HG03280 (cell line): ENCODE measurements around the gene REXO5.

ENCODE experiments used
- ATAC-seq: cut with Tn5 transposase; IDR thresholded peaks from one replicate; pipeline ENCODE4 v1.9.1; 2021; ENCODE audit warnings: mild to moderate bottlenecking, moderate library complexity; ENCODE audit not compliant: unreplicated experiment

The REXO5 gene

DNA sequence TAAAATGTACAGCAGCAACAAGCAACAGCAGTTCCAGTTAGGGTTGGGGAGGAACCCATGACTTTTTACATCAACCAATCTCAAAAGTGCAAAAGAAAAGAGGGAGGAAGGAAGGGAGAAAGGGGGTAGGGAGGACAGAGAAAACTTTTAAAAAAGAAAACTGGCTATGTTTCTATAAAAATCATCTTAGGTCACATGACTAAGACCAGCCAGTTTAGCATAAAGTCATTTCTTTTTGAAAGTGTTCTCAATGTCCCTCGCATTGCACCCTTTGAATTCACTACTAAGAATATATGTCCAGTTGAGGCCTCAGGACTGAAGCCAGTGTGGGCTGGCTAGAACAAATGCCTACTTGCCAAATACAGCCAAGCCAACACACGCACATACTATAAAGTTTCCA is 64.9 kb downstream of the REXO5 start:
- ATAC-seq: no peak

DNA sequence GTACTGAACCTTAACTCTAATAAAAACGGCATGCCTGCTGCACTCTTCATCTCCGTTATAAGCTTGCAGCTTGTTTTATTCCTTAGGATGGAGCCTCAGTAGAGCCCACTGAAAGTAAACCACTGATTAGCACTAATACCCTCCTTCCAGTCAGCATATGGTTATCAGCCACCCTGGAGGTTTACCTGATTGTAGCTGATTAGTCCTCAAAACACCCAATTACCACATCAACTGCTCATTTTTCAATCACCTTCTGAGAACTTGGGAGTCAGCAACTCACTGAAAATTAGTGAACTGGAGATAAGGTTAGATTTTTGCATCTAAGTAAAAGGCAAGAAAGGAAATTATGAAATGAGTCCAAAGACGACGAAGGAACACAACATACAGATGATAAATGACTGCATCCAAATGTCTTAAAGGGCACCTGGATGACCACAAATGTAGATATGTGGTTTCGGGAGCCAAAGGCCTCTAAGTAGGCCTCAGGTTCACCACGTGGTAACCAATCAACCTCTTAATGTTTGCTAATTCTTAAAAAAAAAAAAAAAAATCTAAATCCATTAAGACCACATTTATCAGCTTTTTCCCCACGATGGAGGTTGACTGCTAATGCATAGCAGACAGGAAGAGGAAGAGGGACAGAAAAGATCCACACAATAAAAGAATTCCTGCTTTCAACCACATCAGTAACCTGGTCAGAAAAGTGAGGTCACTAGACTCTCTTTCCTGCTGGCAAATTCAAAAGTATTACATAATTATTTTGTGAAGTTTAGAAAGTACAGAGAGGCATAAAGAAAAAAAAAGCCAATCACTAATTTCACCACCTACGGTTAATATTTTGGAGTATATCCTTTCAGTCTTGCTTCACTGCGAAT is 65.9 kb downstream of the REXO5 start:
- no peak for ATAC-seq

DNA sequence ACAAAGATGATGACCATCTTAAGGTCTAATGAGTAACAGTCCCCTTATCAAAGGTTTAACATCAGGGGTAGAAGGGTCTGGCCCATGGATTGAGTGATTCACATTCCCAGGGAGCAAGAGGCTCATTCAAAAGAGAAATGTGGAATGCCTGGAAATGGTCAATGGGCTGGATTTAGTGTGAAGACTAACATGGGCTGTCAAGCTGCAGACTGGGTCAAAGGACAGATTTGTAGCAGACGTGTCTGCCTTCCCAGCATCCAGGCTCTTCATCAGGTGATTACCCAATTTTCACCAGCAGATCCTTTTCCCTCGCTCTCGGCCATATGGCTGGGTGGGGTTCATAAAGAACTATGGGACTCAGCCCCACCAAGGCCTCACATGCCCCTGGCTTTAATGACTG is 67.0 kb downstream of the REXO5 start:
- no peak for ATAC-seq

DNA sequence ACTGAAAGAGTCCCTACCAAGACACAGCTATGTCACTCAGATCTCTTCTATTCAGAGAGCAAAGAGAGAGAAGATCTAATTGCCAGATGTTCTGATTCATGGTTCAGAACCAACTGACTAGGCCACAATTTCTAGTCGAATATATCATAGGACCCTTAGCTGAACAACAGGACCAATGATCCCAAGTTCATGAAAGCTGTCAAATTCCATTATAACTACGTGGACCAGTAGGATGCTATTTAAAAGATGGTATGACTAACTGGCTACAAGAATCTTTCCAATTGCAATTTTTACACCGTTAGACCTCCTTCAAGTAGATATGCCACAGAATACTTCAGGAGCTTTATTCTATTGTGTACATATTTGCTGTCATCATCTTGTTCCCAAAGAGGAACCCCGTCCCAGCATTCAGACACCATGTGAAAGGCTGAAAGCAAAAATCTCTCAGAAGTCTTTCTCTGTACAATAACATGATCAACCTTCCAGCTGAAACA is 67.8 kb downstream of the REXO5 start:
- peak; percentile 1 for ATAC-seq

DNA sequence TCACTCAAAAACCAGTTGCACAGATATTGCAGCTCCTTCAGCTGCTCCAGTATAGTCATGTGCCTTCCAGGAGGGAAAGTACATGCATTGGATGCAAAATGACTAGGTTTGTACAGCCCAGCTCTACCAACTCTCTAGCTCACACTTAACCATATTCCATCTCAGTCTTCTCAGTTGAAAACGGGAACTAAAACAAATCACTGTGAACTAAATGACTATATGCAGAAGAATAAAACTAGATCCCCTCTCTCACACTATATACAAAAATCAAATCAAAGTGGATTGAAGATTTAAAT is 69.0 kb downstream of the REXO5 start:
- no peak for ATAC-seq

DNA sequence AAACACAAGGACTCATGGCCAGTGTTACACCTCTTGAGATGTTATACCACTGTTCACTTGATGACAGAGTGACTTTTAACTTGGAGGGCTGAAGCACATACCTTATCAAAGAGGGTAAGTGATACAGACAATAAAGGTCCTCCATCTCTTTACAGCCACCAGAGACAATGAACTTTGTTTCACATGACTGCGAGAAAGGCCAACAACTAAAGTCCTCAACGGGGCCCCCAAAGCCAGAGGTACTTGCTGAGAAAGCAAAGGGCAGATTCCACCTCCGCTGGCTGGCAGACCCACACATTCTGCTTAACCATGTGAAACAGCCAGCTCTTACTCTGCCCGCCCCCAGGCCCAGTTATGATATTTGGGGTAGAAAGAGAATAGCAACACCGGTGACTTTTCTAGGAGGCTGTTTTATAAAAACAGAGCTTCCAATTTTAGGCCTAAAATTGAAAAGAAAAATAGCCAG is 72.4 kb downstream of the REXO5 start:
- no peak for ATAC-seq

DNA sequence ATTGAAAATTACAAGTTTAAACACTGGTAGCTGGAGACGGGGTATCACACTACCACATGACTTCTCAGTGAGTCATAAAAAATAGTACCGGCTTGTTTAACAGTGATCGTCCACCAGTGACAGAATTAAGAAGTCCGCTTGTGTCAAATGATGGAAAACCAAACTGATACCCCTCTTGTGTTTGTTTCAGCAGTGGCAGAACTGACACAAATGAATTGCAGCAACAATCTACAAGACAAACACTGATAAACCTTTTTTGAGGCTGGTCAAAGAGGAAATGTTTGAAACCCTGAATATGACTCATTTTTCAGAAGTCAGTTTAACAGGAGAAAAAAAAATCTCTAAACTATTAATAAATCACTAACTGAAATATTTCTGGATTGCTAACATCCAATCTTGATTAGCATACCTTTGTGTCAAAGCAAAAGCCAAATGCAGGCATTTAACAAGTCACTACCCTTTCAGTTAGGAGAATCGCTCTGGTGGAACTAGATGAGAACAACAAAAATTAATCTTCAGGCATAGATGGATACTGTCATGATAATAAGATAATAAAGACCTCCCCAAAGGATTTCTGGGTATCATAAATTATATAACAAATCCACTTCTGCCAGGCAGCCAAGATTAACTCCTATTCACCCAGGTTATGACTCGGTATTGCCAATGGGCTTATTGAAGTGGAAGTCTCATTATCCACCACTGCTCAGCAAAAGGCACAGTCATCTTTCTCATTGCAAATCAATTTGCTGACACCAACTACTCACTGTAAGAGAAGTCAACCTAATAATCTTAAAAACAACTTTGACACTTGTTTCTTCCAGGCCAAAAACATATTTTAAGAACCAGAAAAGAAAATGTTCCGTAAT is 73.1 kb downstream of the REXO5 start:
- no peak for ATAC-seq

DNA sequence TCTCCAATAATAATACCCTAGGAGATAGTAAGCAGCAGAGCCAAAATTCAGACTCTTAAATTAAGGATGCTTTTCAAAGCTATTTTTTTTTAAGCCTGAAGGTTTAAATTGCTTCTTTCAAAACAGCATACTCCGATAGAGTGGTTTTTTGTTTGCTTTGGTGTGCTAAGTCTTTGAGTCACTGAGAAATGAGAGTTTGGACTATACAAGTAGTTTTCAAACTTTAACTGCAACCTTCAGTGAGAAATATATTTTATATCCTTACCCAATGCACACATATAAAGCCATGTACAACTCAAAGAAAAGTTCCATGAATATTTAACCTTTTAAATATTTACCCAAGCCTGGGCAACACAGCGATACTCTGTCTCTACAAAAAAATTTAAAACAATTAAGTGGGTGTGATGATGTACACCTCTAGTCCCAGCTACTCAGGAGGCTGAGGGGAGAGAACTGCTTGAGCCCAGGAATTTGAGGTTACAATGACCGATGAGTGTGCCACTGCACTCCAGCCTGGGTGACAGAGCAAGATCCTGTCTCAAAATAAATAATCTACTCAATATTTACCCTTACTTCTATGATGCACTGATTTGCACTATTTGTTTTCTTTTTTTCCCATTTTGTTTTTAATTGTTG is 74.7 kb downstream of the REXO5 start:
- ATAC-seq: no peak

DNA sequence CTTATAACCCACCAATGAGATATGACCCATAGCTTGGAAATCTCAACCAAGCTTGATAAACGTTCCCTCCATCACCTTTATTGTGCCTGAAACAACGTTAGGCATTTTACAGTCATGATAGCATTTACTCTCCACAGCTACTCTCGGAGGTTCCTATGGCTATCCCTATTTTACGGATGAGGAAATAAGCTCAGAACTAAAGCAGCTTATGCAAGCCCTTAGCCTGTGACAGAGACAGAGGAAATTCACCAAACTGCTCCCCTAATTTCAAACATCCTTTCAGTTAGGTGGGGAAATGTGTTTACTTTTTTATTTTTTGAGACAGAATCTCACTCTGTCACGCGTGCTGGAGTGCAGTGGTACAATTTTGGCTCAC is 75.2 kb downstream of the REXO5 start:
- no peak for ATAC-seq

DNA sequence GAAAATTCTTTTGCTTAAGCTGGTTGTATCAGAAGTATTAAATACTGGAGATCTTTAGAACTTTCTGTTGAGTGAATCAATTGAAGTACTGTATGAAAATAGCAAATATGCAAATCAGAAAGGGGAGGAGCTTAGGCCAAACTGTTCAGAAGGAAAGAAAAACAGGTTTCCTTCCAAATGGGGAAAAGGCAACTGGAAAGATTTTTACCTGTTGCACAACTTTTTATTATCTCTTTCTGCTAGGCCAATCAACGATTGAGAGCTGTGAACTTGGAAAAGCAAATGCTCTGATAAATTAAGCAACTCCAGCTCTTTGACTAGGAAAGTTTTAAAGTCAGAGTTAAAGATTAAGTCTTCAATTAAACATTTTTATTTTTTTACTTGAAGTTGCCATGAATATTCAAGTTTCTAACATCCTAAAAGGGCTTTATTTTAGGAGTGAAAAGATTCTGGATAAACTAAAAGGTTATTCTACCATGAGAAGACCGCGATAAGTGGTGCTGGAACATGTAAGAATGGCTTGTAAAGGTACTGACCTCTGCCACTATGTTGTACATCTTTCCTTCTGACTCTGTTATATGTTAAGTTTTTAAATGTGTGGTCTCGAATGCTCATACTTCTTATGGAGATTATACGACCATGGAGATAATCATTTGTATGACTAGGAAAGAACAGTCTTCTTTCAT is 77.4 kb downstream of the REXO5 start:
- ATAC-seq: no peak

DNA sequence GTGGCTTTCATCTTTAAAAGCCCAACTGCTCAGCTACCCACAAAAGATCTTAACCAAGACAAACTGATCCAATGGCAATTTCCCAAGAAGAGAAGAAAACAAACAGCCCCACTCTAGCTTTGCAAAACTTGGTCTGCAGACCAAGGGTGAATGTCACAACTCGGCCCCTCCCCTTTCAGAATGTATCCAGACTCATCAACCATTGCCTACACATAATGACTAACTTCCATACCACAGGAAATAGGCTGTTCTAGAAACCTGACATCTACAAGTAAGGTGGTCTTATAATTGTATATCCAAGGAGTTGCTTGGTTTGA is 77.9 kb downstream of the REXO5 start:
- no peak for ATAC-seq

DNA sequence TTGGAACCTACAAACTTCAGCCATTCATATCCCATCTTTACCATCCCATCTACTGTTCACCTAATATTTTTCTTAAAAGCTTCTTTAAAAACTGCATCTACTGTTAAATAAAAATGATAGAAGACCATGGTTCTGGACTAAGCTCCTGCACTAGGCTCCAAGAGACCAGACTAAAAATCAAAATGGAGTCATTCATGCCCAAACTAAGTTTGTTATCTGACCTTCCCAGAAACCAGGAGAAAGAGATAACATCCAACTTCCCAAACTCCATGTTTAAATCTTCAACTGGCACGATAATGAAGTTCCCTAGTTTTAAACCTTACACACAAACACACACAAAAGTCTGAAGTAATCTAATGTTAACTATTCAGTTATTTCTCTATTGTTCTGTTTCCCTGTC is 80.0 kb downstream of the REXO5 start:
- no peak for ATAC-seq

DNA sequence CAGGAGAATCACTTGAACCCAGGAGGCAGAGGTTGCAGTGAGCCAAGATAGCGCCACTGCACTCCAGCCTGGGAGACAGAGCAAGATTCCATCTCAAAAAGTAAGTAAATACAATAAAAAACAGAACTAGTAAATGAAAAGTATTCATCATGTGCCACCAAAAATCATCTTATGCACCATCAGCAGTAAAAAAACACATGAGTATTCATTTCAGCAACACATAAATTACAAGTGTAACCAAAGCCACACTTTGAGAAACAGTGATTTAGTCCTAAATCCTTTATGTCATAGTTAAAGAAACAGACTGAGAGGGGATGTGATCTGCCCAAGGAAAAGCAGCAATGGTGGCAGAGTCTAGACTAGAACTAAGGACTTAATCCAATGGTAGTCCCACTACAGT is 80.9 kb downstream of the REXO5 start:
- no peak for ATAC-seq

DNA sequence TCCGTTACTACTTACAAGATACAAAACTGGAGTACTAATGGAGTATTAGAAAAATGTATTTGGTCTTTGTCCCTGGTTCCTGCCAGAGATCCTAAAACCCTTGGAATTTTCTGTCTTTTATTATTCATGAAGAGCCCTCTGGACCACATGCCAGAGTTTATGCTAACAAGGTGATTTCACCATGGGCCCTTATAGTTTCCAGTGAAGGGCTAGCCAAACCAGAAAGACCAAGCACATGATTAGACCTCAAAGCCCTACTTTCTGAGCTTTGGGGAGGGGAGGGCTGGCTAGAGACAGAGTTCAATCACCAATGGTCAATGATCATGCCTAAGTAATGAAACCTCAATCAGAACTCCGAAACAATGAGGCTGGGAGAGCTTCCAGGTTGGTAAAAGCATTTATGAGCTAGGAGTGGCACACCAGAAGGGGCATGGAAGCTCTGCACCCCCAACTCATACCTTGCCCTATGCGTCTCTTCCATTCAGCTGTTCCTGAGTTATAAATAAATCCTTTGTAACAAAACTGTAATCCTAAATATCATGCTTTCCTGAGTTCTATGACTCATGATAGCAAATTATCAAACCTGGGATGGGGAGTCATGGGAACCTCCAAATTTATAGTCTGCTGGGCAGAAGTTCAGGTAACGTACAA is 83.4 kb downstream of the REXO5 start:
- ATAC-seq: no peak

DNA sequence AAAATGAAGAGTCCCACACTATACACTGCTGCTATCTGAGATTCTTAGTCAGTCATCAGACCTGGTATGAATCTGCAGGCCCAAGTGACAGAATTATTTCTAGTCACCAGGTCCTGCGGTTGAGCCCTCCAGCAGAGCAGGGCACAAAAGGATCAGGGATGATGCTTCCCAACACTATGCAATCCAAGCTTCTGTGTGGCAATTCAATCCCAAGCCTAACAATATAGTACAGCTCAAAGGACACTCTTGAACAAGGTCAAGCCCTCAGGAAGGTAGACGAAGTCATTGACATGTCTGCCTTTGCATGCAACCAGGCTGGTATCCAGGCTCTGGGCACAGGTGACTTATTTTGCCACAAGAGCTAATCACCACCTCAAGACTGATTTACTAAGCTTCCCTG is 88.1 kb downstream of the REXO5 start:
- no peak for ATAC-seq

DNA sequence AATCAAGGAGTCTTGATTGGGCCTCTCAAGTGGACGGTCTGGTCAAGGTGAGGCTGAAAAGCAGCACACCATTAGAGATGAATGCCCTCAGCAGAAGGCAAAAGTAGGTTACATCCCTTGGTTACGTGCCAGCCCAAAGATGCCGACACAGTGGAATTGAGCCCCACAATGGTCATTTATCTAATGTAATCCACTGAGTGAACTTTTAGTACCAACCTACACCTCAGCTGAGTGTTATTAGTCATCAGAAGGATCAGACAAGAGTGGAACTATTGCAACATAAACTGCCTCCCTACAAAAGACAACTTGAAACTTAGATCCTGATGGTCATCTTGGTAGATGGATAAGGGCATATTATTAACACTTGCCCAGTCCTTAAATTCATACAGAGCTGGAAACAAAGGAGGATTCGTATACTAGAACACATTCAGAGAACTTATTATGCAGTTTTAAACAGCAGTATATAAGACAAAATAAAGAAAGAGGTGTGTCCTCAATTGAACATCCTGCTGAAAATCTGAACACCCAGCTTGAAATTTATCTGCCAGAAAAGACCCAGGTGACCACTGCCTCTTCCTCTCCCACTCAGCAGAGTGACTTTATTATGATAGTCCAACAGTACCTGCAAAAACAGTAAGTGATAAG is 91.0 kb downstream of the REXO5 start:
- ATAC-seq: no peak

DNA sequence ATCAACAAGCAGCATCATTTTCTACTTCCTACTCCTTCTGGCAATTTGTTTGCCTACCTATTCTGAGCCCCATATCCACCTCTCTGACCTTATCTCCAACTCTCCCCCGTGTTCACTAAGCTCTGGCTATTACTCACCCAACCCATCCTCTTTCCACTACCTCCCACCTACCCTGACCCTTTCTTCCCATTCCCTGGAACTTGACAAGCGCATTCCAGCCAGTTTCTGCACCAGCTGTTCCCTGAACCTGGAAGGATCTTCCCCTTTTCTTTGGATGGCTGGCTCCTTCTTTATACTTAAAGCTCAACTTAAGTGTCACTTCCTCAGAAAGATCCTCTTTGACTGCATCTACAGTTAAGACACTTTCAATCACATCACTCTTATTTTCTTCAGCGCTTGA is 91.6 kb downstream of the REXO5 start:
- ATAC-seq: no peak

DNA sequence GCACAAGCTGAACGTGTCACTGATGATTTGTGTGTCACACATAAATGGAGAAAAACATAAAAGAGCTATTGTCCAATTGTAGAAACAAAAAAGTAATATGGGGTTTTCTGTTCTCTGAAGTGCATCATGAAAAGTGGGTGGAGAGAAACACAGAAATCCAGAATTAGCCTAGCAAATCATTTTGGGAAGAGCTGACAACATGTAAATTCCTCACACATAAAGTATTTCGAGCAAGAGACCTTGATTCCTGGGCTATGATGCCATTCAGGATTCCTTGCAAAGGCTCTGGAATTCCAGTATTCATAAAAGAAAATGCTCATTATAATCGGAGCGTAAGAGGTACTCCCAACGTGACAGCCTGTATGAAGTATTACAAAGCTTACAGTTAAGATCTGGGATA is 92.7 kb downstream of the REXO5 start:
- ATAC-seq: no peak
